Measurements from ENCODE around the gene HAGH. TPM values are rescaled to one million over a fixed set of nuclear protein-coding genes. Genes with fewer than 3 reads are reported as not detected.

Gene HAGH
- polyA plus RNA-seq, 1 donor (not counting 4 experiments of a cell fraction or from before 2014, with no cell fraction given): 17.7 TPM

DNA sequence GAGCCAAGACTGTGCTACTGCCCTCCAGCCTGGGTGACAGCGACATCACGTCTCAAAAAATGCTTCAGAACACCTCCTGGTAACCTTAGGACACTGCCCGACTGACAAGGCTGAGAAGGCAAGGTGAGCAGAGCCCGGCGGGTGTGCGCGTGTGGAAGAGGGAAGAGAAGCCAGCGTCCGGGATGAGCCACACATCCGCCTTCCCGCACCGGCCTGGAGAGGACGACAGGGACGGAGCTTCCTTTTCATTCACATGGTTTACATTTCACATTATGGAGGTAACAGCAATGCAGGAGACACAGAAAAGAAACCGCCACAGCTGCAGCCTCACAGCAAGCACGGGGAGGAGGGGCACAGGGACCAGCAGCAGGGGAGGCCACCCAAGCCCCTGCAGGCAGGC lies 16.5 kb downstream of the HAGH start:
- Histone ChIP-seq H3K36me3 (ENCODE audit: control insufficient read depth in 2 of 2, extremely low read depth in 1 of 2, insufficient read depth in 2 of 2, low read length in 2 of 2) (peaks cover 0 to 3% of the 10 kb centered on the region in 2 experiments), H3K27me3 (ENCODE audit: control insufficient read depth, extremely low read depth, insufficient read depth, low read length) (no peaks in the 10 kb centered on the region), H2AFZ (ENCODE audit: control insufficient read depth, low read length) (no peak overlapping the region), H3K4me2 (ENCODE audit: control insufficient read depth, extremely low read depth, insufficient read depth, low read depth, low read length) (no peak overlapping the region), H4K20me1 (ENCODE audit: control insufficient read depth, extremely low read depth, insufficient read depth, low read length) (no peaks in the 10 kb centered on the region), H3K9me1 (ENCODE audit: control insufficient read depth, extremely low read depth, insufficient read depth, low read length) (no peaks in the 10 kb centered on the region), H3K9me3 (ENCODE audit: control insufficient read depth, low read depth, low read length) (no peaks in the 10 kb centered on the region), H3K9ac (ENCODE audit: control insufficient read depth, extremely low read depth, insufficient read depth, low read length) (no peak overlapping the region), H3K4me1 (ENCODE audit: control insufficient read depth, extremely low read depth, insufficient read depth, low read length) (no peaks in the 10 kb centered on the region), H3K27ac (ENCODE audit: control insufficient read depth, insufficient read depth, low read length) (no peak overlapping the region), H3K4me3 (ENCODE audit: control insufficient read depth in 2 of 3, extremely low read depth in 1 of 3, insufficient read depth in 2 of 3, low read depth in 1 of 3, low read length in 3 of 3) (no peak overlapping the region), H3K79me2 (ENCODE audit: control insufficient read depth, insufficient read depth, low read length) (no peaks in the 10 kb centered on the region)
- TF ChIP-seq, protein P1, sequence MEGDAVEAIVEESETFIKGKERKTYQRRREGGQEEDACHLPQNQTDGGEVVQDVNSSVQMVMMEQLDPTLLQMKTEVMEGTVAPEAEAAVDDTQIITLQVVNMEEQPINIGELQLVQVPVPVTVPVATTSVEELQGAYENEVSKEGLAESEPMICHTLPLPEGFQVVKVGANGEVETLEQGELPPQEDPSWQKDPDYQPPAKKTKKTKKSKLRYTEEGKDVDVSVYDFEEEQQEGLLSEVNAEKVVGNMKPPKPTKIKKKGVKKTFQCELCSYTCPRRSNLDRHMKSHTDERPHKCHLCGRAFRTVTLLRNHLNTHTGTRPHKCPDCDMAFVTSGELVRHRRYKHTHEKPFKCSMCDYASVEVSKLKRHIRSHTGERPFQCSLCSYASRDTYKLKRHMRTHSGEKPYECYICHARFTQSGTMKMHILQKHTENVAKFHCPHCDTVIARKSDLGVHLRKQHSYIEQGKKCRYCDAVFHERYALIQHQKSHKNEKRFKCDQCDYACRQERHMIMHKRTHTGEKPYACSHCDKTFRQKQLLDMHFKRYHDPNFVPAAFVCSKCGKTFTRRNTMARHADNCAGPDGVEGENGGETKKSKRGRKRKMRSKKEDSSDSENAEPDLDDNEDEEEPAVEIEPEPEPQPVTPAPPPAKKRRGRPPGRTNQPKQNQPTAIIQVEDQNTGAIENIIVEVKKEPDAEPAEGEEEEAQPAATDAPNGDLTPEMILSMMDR (optimal IDR thresholded peaks at IDR 0.05 in 1 of 3, IDR thresholded peaks at IDR 0.05 in 1 of 3, conservative IDR thresholded peaks at IDR 0.05 in 1 of 3; ENCODE audit: extremely low read depth in 1 of 3, insufficient read depth in 2 of 3, low read length in 3 of 3): no peak
- no peak for TF ChIP-seq EZH2 (IDR thresholded peaks at IDR 0.05; ENCODE audit: low read length)
- FAIRE-seq (no peak), DNase-seq (ENCODE audit: low read depth, low spot score) (no peak)
- dilution Hi-C loops (cut with MboI; ENCODE audit: extremely low pct_ligation_motif_present, low sequenced_read_pairs): no loop called here

DNA sequence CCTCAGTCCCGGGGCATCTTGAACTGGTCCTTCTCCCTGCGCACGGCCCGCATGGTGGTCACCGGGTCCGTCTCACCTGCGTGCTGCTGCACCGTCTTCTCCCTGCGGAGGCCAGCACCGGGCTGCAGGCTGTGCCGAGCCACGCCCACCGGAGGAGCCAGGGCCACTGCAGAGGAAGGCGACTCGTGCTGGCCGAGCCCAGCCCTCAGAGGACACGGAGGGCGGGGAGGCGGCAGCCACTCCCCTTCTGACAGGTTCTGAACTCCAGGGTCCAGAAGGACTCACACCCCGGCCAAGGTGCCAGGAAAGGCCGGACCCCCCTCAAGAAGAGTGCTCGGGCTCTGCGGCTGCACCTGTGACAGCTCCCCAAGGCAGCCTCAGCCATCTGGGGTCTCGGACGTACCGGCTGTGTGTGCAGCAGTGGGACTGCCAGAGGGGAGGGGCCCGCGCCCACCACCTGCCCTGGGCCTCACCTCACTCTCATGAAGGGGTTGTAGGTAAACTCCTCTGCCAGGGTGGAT lies 17.3 kb downstream of the HAGH start:
- Histone ChIP-seq H3K4me3 (ENCODE audit: control insufficient read depth in 2 of 3, extremely low read depth in 1 of 3, insufficient read depth in 2 of 3, low read depth in 1 of 3, low read length in 3 of 3) (no peak overlapping the region), H3K27me3 (ENCODE audit: control insufficient read depth, extremely low read depth, insufficient read depth, low read length) (no peaks in the 10 kb centered on the region), H3K4me2 (ENCODE audit: control insufficient read depth, extremely low read depth, insufficient read depth, low read depth, low read length) (no peak overlapping the region), H3K9ac (ENCODE audit: control insufficient read depth, extremely low read depth, insufficient read depth, low read length) (no peak overlapping the region), H3K79me2 (ENCODE audit: control insufficient read depth, insufficient read depth, low read length) (no peaks in the 10 kb centered on the region), H3K4me1 (ENCODE audit: control insufficient read depth, extremely low read depth, insufficient read depth, low read length) (no peaks in the 10 kb centered on the region), H2AFZ (ENCODE audit: control insufficient read depth, low read length) (no peak overlapping the region), H3K27ac (ENCODE audit: control insufficient read depth, insufficient read depth, low read length) (no peak overlapping the region), H3K36me3 (ENCODE audit: control insufficient read depth in 2 of 2, extremely low read depth in 1 of 2, insufficient read depth in 2 of 2, low read length in 2 of 2) (peaks cover 0 to 3% of the 10 kb centered on the region in 2 experiments), H3K9me3 (ENCODE audit: control insufficient read depth, low read depth, low read length) (no peaks in the 10 kb centered on the region), H4K20me1 (ENCODE audit: control insufficient read depth, extremely low read depth, insufficient read depth, low read length) (no peaks in the 10 kb centered on the region), H3K9me1 (ENCODE audit: control insufficient read depth, extremely low read depth, insufficient read depth, low read length) (no peaks in the 10 kb centered on the region)
- dilution Hi-C loops (cut with MboI; ENCODE audit: extremely low pct_ligation_motif_present, low sequenced_read_pairs): no loop called here
- TF ChIP-seq, protein P1 (optimal IDR thresholded peaks at IDR 0.05 in 1 of 3, IDR thresholded peaks at IDR 0.05 in 1 of 3, conservative IDR thresholded peaks at IDR 0.05 in 1 of 3; ENCODE audit: extremely low read depth in 1 of 3, insufficient read depth in 2 of 3, low read length in 3 of 3): no peak
- no peak for TF ChIP-seq EZH2 (IDR thresholded peaks at IDR 0.05; ENCODE audit: low read length)
- DNase-seq (ENCODE audit: low read depth, low spot score) (no peak), FAIRE-seq (no peak)
